Chondrocyte (in vitro differentiated cells): ENCODE data around the gene INHA. TPM values are rescaled to one million over a fixed set of nuclear protein-coding genes. Genes with fewer than 3 reads are reported as not detected.

Experiments used
- DNase-seq: peaks from one replicate; pipeline ENCODE4 v3.0.0; 2021; ENCODE audit warnings: mixed read lengths, low spot score
- H3K27ac Mint-ChIP-seq: one replicate; pipeline ENCODE4 v1.8.0; 2021; ENCODE audit warnings: mild to moderate bottlenecking, moderate library complexity, mixed read lengths; ENCODE audit not compliant: unreplicated experiment
- H3K27me3 Mint-ChIP-seq: 2 replicates; pipeline ENCODE4 v1.8.0; 2021; ENCODE audit warnings: low read depth, mixed read lengths
- H3K36me3 Mint-ChIP-seq: 2 replicates; pipeline ENCODE4 v1.8.0; 2021; ENCODE audit warnings: low read depth, mixed read lengths
- H3K4me1 Mint-ChIP-seq: 2 replicates; pipeline ENCODE4 v1.8.0; 2021; ENCODE audit warnings: low read depth, mild to moderate bottlenecking, mixed read lengths
- H3K4me3 Mint-ChIP-seq: one replicate; pipeline ENCODE4 v1.8.0; 2021; ENCODE audit warnings: mild to moderate bottlenecking, moderate library complexity, mixed read lengths; ENCODE audit not compliant: unreplicated experiment
- H3K9me3 Mint-ChIP-seq: 2 replicates; pipeline ENCODE4 v1.8.0; 2021; ENCODE audit warnings: low read depth, mixed read lengths
- microRNA-seq: library from miRNA; unstranded; fragments of <30 nt; microRNA quantifications from one replicate; pipeline ENCODE4 v1.2.0, GENCODE V29; 2020; ENCODE audit warnings: borderline number of aligned reads
- total RNA-seq: library from RNA; stranded (reverse); gene quantifications from 3 replicates; pipeline ENCODE4 v1.2.1, GENCODE V29; 2021
- TF ChIP-seq, protein P1 (sequence below): fragments of 200-600 bp; sonication (generic); IDR thresholded peaks from 2 replicates; pipeline ENCODE4 v1.5.0; 2021; ENCODE audit warnings: antibody characterized with exemption, mild to moderate bottlenecking, moderate library complexity

INHA gene
- total RNA-seq, 1 donor from 2014 or later: 1.0 TPM

DNA sequence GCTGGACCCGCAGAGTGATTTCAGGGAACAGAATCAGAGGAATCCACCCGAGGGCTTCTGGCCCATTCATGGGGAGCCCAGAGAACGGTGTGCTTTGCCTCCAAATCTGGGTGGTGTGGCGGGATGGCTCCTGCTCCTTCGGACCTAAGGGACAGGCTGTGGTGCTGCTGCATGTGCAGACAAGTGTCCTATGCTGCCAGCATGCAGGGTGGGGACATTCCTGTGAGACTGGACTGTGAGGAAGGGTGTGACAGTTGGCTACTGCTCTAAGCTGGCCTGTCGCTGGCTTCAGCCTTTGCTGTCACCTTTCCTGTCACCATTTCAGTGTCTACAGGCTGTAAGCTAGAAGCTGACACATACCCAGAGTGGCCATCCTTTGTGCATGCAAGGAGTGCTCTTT, 52.5 kb downstream of the INHA start:
- no peak overlapping the region for H3K4me3 Mint-ChIP-seq
- no peak overlapping the region for H3K27ac Mint-ChIP-seq
- no peaks in the 10 kb centered on the region for H3K36me3 Mint-ChIP-seq
- DNase-seq: peak; percentile 60
- H3K9me3 Mint-ChIP-seq: no peaks in the 10 kb centered on the region
- TF ChIP-seq, protein P1, sequence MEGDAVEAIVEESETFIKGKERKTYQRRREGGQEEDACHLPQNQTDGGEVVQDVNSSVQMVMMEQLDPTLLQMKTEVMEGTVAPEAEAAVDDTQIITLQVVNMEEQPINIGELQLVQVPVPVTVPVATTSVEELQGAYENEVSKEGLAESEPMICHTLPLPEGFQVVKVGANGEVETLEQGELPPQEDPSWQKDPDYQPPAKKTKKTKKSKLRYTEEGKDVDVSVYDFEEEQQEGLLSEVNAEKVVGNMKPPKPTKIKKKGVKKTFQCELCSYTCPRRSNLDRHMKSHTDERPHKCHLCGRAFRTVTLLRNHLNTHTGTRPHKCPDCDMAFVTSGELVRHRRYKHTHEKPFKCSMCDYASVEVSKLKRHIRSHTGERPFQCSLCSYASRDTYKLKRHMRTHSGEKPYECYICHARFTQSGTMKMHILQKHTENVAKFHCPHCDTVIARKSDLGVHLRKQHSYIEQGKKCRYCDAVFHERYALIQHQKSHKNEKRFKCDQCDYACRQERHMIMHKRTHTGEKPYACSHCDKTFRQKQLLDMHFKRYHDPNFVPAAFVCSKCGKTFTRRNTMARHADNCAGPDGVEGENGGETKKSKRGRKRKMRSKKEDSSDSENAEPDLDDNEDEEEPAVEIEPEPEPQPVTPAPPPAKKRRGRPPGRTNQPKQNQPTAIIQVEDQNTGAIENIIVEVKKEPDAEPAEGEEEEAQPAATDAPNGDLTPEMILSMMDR: no peak
- peaks cover 6% of the 10 kb centered on the region for H3K4me1 Mint-ChIP-seq
- peaks cover 4% of the 10 kb centered on the region for H3K27me3 Mint-ChIP-seq

GRCh38 chr2:219625179-219625578, 53.1 kb downstream of the INHA start:
- Mint-ChIP-seq H3K4me1 (peaks cover 6% of the 10 kb centered on the region), H3K27me3 (peaks cover 4% of the 10 kb centered on the region), H3K36me3 (no peaks in the 10 kb centered on the region), H3K9me3 (no peaks in the 10 kb centered on the region), H3K27ac (no peak overlapping the region), H3K4me3 (no peak overlapping the region)
- DNase-seq: peak; percentile 54
- TF ChIP-seq, protein P1: no peak

Small RNA genes within 50 kb of the gene (microRNA-seq; reads per million reads assigned to microRNA genes)
- not detected for gene MIR3132

Other genes starting within 250 kb of the INHA start
- gene RESP18, start 239.6 kb upstream of the INHA start, total RNA-seq: not detected in 3 replicates
- gene DNPEP, start 184.4 kb upstream of the INHA start, total RNA-seq: 42.3 to 47.9 TPM (median 43.5 TPM) in 3 replicates
- gene DES, start 153.9 kb upstream of the INHA start, total RNA-seq: 0.70 to 19.8 TPM (median 15.5 TPM) in 3 replicates
- gene SPEG, start 137.5 kb upstream of the INHA start, total RNA-seq: 62.9 to 94.9 TPM (median 89.7 TPM) in 3 replicates
- gene GMPPA, start 73.4 kb upstream of the INHA start, total RNA-seq: 60.9 to 72.4 TPM (median 62.1 TPM) in 3 replicates
- gene ASIC4, start 57.8 kb upstream of the INHA start, total RNA-seq: 0.15 TPM in 2 of 3 replicates, not detected in the other
- 273 to 276 TPM (median 273 TPM) in 3 replicates for gene CHPF, start 28.5 kb upstream of the INHA start, total RNA-seq
- 3.6 to 6.1 TPM (median 4.8 TPM) in 3 replicates for gene TMEM198, start 28.3 kb upstream of the INHA start, total RNA-seq
- gene OBSL1, start 771 bp upstream of the INHA start, total RNA-seq: 103 to 143 TPM (median 111 TPM) in 3 replicates
- gene STK11IP, start 25.5 kb downstream of the INHA start, total RNA-seq: 25.5 to 31.9 TPM (median 28.5 TPM) in 3 replicates
- 9.7 to 17.2 TPM (median 17.2 TPM) in 3 replicates for gene SLC4A3, start 55.3 kb downstream of the INHA start, total RNA-seq